Middle frontal gyrus (tissue), 1 donor: ENCODE measurements around the gene ADAMTS19.
"Not testable (repeated sequence)": the region's sequence is repeated elsewhere in the genome, so short reads cannot be mapped to it uniquely, and the experiment has no call there.

ENCODE experiments used
- DNase-seq: peaks from one replicate; pipeline ENCODE4 v3.0.0-alpha.2; 2015; ENCODE audit warnings: low spot score; ENCODE audit errors: extremely low spot score

ADAMTS19 gene, protein sequence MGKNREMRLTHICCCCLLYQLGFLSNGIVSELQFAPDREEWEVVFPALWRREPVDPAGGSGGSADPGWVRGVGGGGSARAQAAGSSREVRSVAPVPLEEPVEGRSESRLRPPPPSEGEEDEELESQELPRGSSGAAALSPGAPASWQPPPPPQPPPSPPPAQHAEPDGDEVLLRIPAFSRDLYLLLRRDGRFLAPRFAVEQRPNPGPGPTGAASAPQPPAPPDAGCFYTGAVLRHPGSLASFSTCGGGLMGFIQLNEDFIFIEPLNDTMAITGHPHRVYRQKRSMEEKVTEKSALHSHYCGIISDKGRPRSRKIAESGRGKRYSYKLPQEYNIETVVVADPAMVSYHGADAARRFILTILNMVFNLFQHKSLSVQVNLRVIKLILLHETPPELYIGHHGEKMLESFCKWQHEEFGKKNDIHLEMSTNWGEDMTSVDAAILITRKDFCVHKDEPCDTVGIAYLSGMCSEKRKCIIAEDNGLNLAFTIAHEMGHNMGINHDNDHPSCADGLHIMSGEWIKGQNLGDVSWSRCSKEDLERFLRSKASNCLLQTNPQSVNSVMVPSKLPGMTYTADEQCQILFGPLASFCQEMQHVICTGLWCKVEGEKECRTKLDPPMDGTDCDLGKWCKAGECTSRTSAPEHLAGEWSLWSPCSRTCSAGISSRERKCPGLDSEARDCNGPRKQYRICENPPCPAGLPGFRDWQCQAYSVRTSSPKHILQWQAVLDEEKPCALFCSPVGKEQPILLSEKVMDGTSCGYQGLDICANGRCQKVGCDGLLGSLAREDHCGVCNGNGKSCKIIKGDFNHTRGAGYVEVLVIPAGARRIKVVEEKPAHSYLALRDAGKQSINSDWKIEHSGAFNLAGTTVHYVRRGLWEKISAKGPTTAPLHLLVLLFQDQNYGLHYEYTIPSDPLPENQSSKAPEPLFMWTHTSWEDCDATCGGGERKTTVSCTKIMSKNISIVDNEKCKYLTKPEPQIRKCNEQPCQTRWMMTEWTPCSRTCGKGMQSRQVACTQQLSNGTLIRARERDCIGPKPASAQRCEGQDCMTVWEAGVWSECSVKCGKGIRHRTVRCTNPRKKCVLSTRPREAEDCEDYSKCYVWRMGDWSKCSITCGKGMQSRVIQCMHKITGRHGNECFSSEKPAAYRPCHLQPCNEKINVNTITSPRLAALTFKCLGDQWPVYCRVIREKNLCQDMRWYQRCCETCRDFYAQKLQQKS

DNA sequence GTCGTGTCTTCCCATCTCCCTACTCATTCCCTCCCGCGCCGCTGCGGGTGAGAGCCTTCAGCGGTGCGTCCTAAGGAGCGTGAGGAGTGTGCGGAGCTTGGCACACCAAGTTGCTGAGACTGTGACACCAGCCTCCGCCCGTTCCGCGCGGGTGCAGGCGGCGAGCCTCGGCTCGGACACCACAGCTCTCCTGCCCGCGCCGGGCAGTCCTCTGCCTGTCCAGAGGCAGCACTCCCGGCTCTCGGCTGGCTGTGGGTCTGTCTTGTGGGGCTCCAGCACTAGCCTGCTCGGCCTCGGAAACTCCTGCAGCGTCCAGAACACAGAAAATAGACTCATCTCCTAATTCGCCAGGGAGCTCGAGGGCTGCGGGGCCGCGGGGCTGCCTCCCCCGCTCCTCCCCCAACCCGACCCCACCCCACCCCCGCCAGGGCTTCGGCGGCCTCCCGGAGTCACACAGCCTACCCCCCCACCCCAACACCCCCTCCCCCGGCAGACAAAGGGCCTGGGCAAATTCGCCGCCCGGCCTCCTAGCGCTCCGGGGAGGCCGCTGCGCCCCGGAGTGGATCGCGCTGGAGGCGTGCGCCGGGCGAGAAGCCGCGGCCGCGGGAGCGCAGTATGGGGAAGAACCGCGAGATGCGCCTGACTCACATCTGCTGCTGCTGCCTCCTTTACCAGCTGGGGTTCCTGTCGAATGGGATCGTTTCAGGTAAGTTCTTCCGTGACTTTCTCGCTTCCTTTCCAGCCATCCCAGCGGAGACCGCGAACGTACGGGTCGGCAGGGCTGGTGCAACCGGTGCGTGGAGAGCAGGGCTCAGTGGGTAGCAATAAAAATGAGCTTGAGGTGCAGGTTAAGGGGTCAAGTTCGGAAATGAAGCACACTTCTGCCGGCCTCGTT lies at the start of gene ADAMTS19:
Gene ADAMTS19, plus strand, starts transcription at position 522 of the 895 bp plus-strand sequence. Its CDS starts 94 bp downstream, at position 616.
- no peak for DNase-seq

DNA sequence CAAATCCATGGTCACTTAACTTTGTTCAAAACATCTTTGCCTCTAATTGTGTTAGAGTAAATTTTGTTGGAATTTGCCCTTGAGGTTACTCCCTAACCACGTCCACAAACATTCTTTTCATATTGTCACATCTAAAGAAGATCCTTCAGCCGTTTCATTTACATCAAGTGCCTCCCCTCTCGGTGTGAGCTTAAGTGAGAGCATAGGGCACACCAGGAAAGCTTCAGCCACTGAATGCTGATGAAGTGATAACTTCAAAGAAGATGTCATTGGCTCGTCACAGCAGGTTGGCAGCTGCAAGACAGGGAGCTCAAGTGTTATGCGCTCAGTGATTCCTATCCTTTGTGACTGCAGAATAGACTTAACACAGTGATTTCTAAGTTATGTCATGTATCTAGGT lies 49.6 kb upstream of the ADAMTS19 start:
- DNase-seq: no peak

DNA sequence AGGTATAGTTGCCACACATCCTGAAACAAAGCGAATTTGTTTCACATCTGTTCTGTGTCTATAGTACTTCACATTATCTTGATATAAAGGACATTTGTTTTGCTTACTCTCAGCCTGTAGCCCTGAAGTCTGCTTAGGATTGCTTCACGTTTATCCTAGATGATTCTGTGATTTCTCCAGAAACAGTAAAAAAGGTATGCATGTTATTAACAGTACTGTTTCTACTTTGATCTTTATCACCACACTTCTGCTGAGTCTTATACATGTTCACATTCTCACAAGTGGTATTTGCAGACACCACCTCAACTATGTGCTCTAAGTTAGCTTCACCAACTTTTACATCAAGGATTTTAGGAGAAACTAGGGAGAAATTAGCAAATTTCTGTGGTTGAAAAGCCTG lies 47.4 kb upstream of the ADAMTS19 start:
- DNase-seq: no peak

DNA sequence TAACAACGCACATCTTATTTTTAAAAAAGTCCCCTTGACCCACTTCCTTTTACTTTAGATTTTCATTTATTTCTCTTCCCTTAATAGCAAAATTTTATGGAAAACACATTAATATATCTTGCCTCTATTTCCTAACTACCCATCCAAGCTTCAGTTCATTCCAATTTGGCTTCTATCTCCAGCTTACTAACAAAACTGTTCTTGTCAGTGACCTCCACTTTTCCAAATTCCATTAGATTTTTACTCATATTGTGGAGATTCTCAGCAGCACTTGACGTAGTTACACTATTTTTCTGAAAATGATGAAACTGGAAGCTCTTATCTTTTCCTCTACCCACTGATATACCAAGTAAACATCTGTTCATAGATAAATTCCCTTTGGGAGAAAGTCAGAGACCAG lies 46.5 kb upstream of the ADAMTS19 start:
- DNase-seq: no peak

DNA sequence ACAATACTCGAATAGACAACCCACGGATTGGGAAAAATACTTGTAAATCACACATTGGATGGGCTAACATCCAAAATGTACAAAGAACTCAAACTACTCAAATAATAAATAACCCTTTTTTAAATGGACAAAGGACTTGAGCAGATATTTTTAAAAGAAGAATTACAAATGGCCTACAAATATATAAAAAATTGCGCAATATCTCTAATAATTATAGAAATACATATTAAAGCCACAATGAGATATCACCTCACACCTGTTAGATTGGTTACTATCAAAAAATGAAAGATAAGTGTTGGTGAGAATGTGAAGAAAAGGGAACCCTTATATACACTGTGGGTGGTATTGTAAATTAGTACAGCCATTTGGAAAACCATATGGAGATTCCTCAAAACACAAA lies 40.8 kb upstream of the ADAMTS19 start:
- no peak for DNase-seq

DNA sequence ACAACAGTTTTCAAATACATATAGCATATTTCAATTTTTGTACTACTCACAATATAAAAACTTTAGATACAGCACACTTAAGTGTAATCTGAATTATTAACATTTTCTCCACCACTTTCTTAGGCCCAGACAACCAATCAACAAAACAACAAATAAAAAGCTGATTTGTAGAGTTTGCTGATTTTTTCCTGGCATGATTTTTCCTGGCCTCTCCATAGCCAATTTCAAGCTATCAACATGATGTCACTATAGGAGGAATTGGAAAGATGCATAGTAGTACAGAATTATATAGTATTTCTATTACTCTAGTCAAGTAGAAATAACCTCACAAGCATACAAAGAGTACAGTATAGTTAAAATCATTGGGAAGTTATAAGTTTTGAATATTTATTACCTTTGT lies 35.1 kb upstream of the ADAMTS19 start:
- no peak for DNase-seq

DNA sequence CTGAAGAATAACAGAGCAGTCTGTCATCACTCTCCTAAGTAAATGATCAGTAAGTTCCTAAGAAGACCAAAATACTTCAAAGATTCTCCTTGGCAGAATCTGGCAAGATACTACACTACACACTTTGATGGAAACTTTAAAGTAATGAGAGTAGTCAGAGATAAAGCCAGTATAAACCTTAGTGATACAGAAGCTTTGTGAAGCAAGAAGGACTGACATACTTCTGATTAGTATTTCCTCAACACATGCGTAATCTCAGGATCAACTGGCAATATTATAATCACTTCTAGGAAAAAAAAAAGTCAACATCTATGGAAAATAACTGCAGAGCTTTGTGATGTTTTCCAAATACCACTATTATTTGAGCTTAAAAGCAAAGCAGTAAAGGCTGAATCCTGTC lies 34.0 kb upstream of the ADAMTS19 start:
- no peak for DNase-seq

DNA sequence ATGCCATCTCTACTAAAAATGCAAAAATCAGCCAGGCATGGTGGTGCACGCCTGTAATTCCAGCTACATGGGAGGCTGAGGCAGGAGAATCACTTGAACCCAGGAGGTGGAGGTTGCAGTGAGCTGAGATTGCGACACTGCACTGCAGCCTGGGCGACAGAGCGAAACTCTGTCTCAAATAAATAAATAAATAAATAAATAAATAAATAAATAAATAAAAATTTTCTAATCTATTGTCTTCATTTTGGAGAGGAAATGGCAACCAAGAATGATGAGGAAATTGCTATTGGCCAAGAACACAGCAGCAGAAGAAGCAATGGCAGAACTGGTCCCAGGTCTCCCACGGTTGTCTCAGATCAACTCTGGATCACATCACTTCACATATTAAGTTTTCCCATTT lies 31.5 kb upstream of the ADAMTS19 start:
- DNase-seq: not testable (repeated sequence)

DNA sequence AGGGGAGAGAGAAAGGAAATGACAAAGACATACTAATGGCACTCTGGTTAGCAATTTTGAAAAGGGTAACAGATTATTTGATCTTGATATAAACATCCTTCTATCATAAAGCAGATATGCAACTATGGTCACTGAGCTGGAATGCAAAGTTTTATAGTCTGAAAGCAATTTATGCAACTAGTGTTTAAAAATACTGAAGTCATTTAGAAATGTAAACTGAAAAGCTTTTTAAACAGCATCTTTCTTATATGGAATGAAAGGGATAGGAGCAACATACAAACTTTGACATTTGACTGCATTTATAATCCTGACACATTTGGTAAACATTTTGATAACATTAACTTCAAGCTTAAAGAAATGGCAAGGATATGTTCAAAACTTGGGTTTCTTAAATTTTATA lies 28.7 kb upstream of the ADAMTS19 start:
- DNase-seq: no peak

DNA sequence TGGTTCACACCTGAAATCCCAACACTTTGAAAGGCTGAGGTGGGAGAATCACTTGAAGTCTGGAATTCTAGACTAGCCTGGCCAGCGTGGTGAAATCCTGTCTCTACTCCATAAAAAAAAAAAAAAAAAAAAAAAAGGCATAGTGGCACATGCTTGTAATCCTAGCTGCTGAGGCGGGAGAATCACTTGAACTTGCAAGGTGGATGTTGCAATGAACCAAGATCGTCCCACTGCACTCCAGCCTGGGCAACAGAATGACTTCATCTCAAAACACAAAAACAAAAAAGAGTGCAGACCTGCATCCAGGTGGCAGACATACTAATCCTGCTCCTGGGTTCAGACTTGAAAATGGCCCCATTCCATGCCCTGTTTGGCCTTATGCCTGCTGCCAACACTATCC lies 21.8 kb upstream of the ADAMTS19 start:
- no peak for DNase-seq

DNA sequence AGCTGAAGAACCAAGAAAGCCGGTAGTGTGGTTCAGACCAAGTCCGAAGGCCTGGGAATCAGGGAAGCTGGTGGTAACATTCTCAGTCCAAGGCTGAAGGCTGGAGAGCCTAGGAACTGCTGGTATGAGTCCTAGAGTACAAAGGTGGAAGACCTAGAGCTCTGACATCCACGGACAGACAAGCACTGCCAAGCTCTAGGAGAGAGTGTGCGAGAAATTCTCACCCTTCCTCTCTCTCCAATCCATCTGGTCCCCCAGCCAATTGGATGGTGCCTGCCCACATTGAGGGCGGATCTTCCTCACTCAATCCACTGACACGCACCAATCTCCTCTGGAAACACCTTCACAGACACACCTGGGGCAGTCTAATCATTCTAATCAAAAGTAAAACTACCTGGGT lies 19.7 kb upstream of the ADAMTS19 start:
- no peak for DNase-seq

DNA sequence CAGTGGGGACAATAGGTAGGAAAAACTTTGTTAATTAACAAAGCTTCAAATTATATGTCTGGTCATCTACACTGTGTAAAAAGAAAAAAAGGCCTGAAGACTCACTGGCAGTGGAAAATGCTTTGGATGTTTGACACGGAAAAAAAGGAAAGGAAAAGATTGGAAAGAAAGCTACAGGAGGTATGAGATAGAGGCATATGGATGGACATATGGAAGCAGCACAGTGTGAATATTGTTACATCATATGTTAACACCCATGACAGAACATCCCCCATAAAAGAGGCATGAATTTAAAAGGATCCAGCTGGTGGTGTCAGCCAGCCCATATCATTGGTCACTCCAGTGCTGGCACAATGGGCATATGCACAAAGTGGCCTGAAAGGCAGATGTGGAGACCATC lies 19.0 kb upstream of the ADAMTS19 start:
- DNase-seq: no peak

DNA sequence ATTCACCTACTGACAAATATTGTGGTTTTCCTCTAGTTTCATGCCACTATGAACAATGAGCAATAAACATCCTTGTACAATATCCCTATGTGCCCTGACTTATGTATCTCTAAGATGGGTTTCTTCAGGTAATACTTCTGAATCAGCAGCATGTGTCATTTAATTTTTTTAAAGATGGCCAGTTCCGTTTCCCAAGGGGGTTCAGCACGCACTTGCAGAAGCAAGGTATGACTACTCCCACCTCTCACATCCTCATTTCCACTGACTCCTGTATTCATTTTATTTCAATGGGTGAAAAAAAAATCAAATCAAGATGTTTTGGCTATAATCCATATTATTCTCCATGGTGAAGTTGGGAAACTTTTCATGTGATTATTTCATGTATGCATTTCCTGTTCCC lies 14.7 kb upstream of the ADAMTS19 start:
- DNase-seq: no peak

DNA sequence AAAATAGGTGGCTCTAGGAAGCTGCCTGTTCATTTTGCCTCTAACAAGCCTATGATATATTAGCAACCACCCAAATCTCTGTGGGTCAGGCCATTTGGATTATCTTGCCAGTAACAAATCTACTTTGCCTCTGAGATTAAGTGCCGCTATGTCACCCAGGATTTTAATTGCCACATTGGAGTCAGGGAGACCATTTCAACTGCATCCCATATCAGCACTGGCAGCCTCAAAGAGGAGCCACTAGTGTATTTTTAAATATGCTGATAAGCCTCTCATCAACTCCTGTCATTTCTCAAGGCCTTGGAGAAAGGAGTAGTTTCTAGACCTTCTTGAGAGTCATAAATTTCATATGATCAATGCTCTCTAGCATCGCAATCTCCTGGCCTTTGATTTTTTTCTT lies 12.1 kb upstream of the ADAMTS19 start:
- no peak for DNase-seq

DNA sequence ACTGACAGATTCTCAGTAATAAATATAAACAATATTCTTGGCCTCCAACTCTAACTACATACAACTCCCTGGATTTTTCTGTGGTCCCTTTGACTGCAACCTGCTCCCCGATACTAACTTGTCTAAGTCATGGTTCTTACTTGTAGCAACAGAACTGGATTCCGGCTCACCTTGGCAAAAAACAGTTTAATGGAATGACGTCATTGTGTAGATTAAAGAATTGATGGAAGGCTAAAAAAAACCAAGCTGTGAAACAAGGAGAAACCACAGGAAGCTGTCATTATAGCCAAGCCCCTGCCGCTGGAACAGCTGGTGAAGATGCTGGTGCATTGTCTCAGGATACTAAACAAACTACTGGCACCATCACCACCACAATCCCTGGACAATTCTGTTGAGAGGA lies 11.4 kb upstream of the ADAMTS19 start:
- DNase-seq: no peak

DNA sequence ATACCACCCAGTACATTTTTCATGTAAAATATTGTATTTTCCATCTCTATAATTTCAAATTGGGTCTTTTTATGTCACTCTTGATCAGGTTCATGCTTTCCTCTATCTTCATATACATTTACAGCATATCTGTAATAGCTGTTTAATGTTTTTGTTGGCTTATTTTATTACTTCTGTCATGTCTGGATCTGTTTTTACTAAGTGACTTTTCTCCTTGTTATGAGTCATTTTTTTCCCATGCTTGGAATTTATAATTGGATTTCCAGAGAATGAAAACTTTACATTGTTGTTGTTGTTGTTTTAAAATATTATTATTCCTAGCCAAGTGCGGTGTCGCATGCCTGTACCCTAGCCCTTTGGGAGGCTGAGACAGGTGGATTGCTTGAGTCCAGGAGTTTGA lies 5.6 kb upstream of the ADAMTS19 start:
- no peak for DNase-seq

DNA sequence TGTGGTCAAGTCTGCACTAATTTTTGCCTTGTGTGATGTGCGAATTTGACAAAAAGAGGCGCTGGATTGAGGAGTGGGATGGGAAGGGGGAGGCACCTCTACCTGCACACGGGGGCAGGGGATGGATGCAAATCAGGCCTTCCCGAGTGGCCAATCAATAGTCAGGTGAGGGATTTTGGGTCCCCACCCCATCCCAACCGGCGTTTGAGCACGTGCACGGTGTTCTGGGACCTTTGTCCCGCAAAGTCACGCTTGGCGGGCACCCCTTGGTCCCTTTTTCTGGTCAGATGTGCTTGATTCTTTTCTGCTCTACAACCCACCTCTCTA lies 685 bp upstream of the ADAMTS19 start:
- no peak for DNase-seq

DNA sequence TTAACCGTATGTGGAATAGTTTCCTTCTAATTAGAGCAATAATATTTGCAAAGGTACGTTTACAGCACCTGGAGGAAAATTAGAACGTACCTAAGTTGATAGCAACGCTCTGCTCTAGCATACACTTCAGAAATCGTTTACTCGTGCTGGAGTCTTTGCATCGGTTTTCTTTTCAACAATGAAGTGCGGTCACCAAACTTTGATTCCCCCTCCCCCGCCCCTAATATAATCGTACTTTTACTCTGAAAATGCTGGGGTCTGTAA lies 506 bp downstream of the ADAMTS19 start:
- no peak for DNase-seq

DNA sequence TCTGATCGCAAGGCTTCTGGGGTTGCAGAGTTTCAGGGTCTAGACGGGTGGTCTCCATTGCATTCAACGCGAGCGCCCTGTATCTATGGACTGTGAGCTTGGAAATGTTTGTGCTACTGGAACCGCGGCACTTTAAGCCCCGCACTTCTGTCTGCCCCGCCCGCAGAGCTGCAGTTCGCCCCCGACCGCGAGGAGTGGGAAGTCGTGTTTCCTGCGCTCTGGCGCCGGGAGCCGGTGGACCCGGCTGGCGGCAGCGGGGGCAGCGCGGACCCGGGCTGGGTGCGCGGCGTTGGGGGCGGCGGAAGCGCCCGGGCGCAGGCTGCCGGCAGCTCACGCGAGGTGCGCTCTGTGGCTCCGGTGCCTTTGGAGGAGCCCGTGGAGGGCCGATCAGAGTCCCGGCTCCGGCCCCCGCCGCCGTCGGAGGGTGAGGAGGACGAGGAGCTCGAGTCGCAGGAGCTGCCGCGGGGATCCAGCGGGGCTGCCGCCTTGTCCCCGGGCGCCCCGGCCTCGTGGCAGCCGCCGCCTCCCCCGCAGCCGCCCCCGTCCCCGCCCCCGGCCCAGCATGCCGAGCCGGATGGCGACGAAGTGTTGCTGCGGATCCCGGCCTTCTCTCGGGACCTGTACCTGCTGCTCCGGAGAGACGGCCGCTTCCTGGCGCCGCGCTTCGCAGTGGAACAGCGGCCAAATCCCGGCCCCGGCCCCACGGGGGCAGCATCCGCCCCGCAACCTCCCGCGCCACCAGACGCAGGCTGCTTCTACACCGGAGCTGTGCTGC lies 1.0 kb downstream of the ADAMTS19 start:
- DNase-seq: no peak

DNA sequence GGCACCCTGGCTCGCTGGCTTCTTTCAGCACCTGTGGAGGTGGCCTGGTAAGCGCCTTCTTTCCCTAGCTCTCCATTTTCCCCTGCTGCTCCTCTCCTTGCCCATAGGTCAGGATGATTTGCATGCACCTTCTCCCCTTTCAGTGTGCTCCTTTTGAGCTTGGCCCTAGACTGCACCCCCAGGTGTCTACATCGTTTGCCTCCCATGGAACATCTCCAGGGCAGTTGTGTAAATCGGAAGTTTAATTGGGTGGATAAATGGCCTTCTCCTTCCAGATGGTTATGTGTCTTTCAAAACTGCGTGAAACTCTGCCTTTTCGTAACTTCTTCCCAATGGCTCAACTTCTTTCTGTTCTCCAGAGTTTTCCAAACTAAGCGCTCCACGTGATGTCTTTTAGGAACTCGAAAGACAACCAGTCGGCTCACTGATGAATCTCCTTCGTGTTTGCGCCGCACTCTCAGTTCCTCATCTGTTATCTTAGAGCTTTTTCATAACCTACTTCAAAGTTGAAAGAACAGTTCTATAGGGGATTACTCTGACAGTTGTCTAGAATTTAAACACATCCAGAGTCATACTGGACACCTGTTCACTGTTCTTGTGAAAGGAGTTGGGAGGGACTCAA lies 1.7 kb downstream of the ADAMTS19 start:
- no peak for DNase-seq
